Measurements from ENCODE around the gene R3HCC1L. TPM values are rescaled to one million over a fixed set of nuclear protein-coding genes. Genes with fewer than 3 reads are reported as not detected.

R3HCC1L gene
- total and polyA plus RNA-seq, 2 donors (not counting 1 experiment from before 2014, with no cell fraction given): 11.6 to 25.1 TPM

Other genes with a start within 250 kb of the R3HCC1L start
- not detected in 2 replicates for gene CRTAC1, start 104.0 kb upstream of the R3HCC1L start, total RNA-seq
- not detected in 2 replicates for gene CRTAC1, start 104.0 kb upstream of the R3HCC1L start, polyA plus RNA-seq
- gene LOXL4, start 133.5 kb downstream of the R3HCC1L start, total RNA-seq: not detected in 2 replicates
- 0.12 and 0.20 TPM in 2 replicates for gene LOXL4, start 133.5 kb downstream of the R3HCC1L start, polyA plus RNA-seq